Measurements from ENCODE around the gene SMC6.

The SMC6 gene

DNA sequence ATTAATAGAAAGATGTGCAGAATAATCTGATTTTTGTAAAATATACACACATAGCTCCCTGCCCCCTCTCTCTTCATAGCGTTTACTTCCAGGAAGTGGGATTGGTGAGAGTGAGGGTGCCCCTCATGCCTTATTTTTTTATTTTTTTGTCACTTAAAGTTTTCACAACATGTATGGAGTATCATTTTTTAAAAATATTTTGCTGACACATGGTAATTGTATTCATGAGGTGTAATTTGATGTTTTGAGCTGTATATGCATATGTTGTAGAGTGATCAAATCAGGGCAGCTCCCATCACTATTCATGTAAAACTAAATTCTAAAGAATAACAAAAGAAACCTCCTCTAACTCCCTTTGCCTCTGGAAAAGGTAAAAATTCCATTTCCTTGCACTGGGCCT, 138.5 kb downstream of the SMC6 start:
- no peak for DNase-seq

DNA sequence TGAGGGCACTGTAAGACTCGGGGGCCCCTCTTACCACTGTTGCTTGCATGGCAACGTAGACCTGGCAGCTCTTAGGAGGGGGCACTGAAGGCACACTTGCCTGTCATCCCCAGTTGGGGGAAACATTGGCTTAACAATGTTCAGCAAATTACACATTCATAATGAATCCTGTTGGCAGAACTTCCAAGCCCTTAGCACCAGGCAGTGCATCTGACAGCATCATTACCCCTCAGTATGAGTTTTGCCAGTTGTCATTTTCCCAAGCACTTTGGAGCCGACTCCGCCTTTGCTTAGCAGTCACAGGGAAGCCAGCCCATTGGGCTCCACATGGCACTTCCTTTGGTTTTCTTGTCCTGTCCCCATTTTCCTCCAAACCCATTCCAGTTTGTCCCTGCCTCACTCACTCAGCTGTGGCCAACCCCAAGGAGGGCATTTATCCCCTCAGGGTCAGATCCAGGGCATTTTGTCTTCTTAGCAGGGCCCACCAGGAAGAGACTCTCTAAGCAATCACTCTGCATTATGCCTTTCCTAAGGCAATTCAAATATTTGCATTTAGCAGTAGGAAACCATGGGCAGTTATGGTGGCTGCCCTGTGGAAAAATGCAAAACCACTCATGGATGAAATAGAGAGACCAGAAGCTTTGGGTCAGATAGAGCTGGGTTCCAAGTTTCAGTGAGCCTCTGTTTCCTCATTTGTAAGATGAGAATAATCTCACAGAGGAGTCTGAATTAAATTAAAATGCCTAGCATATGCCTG, 139.3 kb downstream of the SMC6 start:
- no peak for DNase-seq
